ENCODE data around the gene PRPF18.

DNA sequence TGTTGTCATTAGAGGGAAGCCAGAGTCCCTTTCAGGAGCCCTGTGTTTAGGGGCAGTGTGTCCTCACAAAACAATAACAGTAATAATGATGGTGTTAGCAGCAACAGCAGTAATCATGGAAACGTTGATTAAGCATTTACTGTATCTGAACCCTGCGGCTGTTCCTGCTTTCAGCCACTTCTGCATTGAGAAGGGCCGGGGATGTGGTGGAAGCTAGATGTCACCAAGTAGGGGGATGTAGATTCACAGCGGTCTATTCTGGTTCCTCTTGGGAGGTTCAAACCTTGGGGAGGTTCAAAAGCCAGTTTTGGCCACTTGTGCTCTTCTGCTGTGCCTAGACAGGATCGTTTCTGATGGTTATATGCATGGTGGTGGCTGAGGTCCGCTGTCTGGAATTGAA is 44.8 kb downstream of the PRPF18 start:
- TF ChIP-seq POLR2A (IDR thresholded peaks at IDR 0.05) (no peak), CTCF (IDR thresholded peaks at IDR 0.05) (no peak)

Measured in vagina (tissue), 2 donors.